GM12891 (cell line): ENCODE data around the gene PHC3.
"Not testable (repeated sequence)": the region's sequence is repeated elsewhere in the genome, so short reads cannot be mapped to it uniquely, and the experiment has no call there.

Source experiments
- DNase-seq: peaks from one replicate; pipeline ENCODE4 v3.0.0; 2011; ENCODE audit warnings: low spot score; ENCODE audit not compliant: insufficient read length
- FAIRE-seq: peaks from 2 replicates; lab custom pipeline; 2011; peaks lifted over from hg19 to GRCh38; lab: Jason Lieb, UNC
- PAX5 ChIP-seq: IDR thresholded peaks from 2 replicates; pipeline ENCODE4 v1.6.1; 2011; ENCODE audit warnings: low read length, moderate library complexity, mild to moderate bottlenecking; ENCODE audit not compliant: insufficient read depth, severe bottlenecking
- POLR2A ChIP-seq: IDR thresholded peaks from 2 replicates; pipeline ENCODE4 v1.6.1; 2011; ENCODE audit warnings: low read depth, low read length, control low read depth
- POLR2AphosphoS5 ChIP-seq: IDR thresholded peaks from 2 replicates; pipeline ENCODE4 v1.6.1; 2011; ENCODE audit warnings: low read depth, low read length, control low read depth
- POU2F2 ChIP-seq: IDR thresholded peaks from 2 replicates; pipeline ENCODE4 v1.6.1; 2011; ENCODE audit warnings: low read depth, mild to moderate bottlenecking, control low read depth, low read length, moderate library complexity
- SPI1 ChIP-seq: IDR thresholded peaks from 2 replicates; pipeline ENCODE4 v1.6.1; 2011; ENCODE audit warnings: low read depth, low read length, control low read depth
- TAF1 ChIP-seq: IDR thresholded peaks from 2 replicates; pipeline ENCODE4 v1.6.1; 2011; ENCODE audit warnings: low read depth, low read length, control low read depth

The PHC3 gene

DNA sequence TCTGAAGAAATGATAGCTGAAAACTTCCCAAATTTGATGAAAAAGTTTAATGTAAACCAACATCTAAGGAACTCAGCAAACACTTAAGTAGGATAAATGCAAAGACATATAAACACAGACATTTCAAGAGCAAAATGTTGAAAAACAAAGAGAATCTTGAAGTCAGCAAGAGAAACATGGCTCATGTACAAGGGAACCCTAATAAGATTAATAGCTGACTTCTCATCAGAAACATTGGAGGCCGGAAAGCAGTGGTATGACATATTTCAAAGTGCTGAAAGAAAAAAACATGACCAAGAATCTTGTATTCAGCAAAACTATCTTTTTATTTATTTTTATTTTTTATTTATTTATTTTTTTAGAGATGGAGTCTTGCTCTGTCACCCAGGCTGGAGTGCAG is 30.1 kb upstream of the PHC3 start:
- FAIRE-seq (no peak), DNase-seq (no peak)
- TF ChIP-seq POU2F2, result no peak
- no peak for TF ChIP-seq SPI1
- no peak for TF ChIP-seq PAX5
- TF ChIP-seq POLR2AphosphoS5, result no peak

- FAIRE-seq (no peak), DNase-seq (no peak)
- no peak for TF ChIP-seq POU2F2
These were observed 26.2 kb upstream of the PHC3 start for GRCh38 chr3:170207717-170208116.

GRCh38 chr3:170206164-170206762 is 24.7 kb upstream of the PHC3 start:
- not testable (repeated sequence) for DNase-seq, FAIRE-seq

DNA sequence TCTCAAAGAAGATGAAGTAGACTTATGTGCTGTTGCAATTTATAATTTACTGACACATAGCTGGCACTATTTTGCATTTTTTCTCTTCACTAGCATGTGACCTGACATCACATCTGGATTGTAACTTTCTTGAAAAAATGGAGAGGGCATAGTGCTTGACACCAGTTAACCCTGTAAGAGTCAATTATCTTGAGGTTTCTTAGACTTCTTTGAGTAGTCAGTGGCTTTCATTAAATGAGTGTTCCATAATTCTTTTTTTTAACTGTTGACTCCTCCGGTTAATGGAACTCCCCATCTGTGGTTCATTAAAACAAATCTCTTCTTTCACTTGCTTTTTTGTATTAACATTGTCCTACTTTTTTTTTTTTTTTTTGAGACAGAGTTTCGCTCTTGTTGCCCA is 23.8 kb upstream of the PHC3 start:
- TF ChIP-seq SPI1 (no peak), POLR2AphosphoS5 (no peak), POU2F2 (no peak), POLR2A (no peak), PAX5 (no peak), TAF1 (no peak)
- no peak for FAIRE-seq

DNA sequence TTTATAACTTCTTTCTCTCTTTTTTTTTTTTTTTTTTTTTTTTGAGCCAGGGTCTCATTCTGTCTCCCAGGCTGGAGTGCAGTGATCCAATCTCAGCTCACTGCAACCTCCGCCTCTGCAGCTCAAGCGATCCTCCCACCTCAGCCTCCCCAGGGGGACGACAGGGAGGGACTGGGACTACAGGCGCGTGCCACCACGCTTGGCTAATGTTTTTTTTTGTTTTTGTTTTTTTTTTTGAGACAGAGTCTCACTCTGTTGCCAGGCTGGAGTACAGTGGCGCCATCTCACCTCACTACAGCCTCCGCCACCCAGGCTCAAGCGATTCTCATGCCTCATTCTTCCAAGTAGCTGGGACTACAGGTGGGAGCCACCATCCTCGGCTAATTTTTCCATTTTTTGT is 23.0 kb upstream of the PHC3 start:
- DNase-seq, result no peak
- TF ChIP-seq PAX5 (no peak), TAF1 (no peak)
- FAIRE-seq, result no peak

More for the DNA sequence above, 23.8 kb upstream of the PHC3 start:
- DNase-seq, result no peak

DNA sequence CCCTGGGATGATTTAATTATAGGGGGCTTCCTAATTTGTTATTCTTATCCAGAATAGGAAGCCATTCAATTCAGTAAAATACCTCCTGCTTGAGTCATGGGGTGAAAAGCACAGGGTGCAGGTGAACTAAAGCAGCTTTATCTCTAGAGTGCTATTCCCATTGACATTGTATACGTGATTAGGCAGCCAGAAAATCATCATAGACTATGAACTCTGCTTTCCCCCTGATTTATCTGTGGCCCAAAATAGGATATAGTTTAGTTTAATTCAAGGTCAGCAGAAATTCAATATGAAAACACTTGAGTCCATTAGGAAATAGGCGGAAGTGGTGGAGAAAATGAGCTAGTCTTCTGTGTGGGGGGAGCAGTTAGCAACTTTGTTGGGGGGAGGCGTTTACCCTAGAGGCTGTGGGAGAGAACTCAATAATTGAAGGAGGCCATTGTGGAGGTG is 22.5 kb upstream of the PHC3 start:
- no peak for DNase-seq
- TF ChIP-seq SPI1 (no peak), POU2F2 (no peak), TAF1 (no peak), PAX5 (no peak), POLR2AphosphoS5 (no peak), POLR2A (no peak)
- no peak for FAIRE-seq

- TF ChIP-seq TAF1 (no peak), SPI1 (no peak), PAX5 (no peak), POLR2AphosphoS5 (no peak), POU2F2 (no peak), POLR2A (no peak)
- no peak for DNase-seq
- no peak for FAIRE-seq
These were observed 21.9 kb upstream of the PHC3 start for GRCh38 chr3:170203457-170203856.

- DNase-seq (no peak), FAIRE-seq (no peak)
- TF ChIP-seq SPI1 (no peak), POLR2A (no peak), POLR2AphosphoS5 (no peak), PAX5 (no peak), TAF1 (no peak), POU2F2 (no peak)
These were observed 20.0 kb upstream of the PHC3 start for GRCh38 chr3:170201527-170201926.

DNA sequence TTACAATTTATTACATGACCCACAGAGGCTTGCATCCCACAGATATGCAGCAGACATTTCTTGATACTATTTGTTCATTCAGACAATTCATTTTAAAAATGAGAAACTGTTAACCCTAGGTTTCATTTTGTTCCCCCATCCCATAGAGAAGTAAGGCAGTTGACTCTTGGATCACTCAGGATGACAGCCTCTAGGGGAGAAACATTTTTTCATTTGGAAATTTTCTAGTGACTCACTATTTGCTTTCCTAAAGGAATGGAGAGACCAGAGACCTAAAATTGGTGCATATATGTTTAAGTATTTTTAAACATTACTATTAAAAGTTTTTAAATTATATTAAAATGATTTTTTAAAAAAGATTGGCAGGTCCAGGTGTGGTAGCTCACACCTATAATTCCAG is 19.5 kb upstream of the PHC3 start:
- no peak for DNase-seq
- TF ChIP-seq POU2F2 (no peak), POLR2A (no peak), SPI1 (no peak), TAF1 (no peak), PAX5 (no peak), POLR2AphosphoS5 (no peak)
- FAIRE-seq, result no peak

DNA sequence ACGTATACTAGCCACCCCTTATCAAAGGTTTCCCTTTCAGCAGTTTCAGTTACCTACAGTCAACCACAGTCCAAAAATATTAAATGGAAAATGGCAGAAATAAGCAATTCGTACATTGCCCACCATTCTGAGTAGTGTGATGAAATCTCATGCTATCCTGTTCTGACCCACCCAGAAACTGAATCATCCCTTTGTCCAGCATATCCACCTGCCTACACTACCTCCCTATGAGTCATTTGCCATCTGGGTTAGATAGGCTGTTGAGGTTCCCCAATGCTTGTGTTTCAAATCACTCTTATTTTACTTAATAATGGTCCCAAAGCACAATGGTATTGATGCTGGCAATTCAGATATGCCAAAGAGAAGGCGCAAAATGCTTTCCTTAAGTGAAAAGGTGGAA is 15.3 kb upstream of the PHC3 start:
- DNase-seq (no peak), FAIRE-seq (no peak)
- TF ChIP-seq TAF1, result no peak
- no peak for TF ChIP-seq SPI1
- TF ChIP-seq POLR2A, result no peak
- no peak for TF ChIP-seq POLR2AphosphoS5

GRCh38 chr3:170195759-170196158 is 14.2 kb upstream of the PHC3 start:
- not testable (repeated sequence) for FAIRE-seq, DNase-seq
